Activated CD4-positive, alpha-beta T cell treated with anti-CD3 and anti-CD28 coated beads for 36 hours (primary cell): ENCODE data around the gene CD2. TPM values are rescaled to one million over a fixed set of nuclear protein-coding genes. Genes with fewer than 3 reads are reported as not detected.
"Not testable (repeated sequence)": the region's sequence is repeated elsewhere in the genome, so short reads cannot be mapped to it uniquely, and the experiment has no call there.

ENCODE experiments used
- ATAC-seq: fragments of 200-7000 bp; cut with Tn5 transposase; one replicate; pipeline ENCODE4 v1.10.0; 2021; ENCODE audit warnings: mild to moderate bottlenecking, moderate library complexity
- CTCF ChIA-PET: fragments of 350-600 bp; sonication (Branson Sonifier 250); formaldehyde crosslinking; loops from one replicate; lab custom pipeline; 2021; ENCODE audit warnings: antibody characterized with exemption; lab: Charles Lee
- POLR2A ChIA-PET: fragments of 350-600 bp; sonication (Branson Sonifier 250); formaldehyde crosslinking; loops from one replicate; lab custom pipeline; 2021; ENCODE audit warnings: antibody characterized with exemption, inconsistent platforms; lab: Charles Lee
- DNase-seq: peaks from one replicate; pipeline ENCODE4 v3.0.0-alpha.2; 2020
- H3K27ac Mint-ChIP-seq: one replicate; pipeline ENCODE4 v1.8.0; 2021; ENCODE audit warnings: mixed read lengths
- H3K27me3 Mint-ChIP-seq: one replicate; pipeline ENCODE4 v1.8.0; 2021; ENCODE audit warnings: mixed read lengths
- H3K36me3 Mint-ChIP-seq: one replicate; pipeline ENCODE4 v1.8.0; 2021; ENCODE audit warnings: low read depth, mixed read lengths
- H3K4me1 Mint-ChIP-seq: one replicate; pipeline ENCODE4 v1.8.0; 2021; ENCODE audit warnings: mixed read lengths
- H3K4me3 Mint-ChIP-seq: one replicate; pipeline ENCODE4 v1.8.0; 2021; ENCODE audit warnings: mild to moderate bottlenecking, moderate library complexity, mixed read lengths
- H3K9me3 Mint-ChIP-seq: one replicate; pipeline ENCODE4 v1.8.0; 2021; ENCODE audit warnings: low read depth, mixed read lengths
- intact Hi-C, 2 experiments: fragments of 100-400 bp; cut with DNase I in 1 of 2; cut with micrococcal nuclease in 1 of 2; formaldehyde crosslinking; loops; one replicate each; pipeline versions ENCODE4 v1.14.2 to v1.15.1; 2022 to 2024; cut with DNase I, micrococcal nuclease
- total RNA-seq, 2 experiments: library from RNA; stranded (reverse); gene quantifications; one replicate each; pipeline ENCODE4 v1.2.3, GENCODE V29; 2021

CD2 gene
- total RNA-seq, 2 experiments from 2014 or later: 287 to 291 TPM

DNA sequence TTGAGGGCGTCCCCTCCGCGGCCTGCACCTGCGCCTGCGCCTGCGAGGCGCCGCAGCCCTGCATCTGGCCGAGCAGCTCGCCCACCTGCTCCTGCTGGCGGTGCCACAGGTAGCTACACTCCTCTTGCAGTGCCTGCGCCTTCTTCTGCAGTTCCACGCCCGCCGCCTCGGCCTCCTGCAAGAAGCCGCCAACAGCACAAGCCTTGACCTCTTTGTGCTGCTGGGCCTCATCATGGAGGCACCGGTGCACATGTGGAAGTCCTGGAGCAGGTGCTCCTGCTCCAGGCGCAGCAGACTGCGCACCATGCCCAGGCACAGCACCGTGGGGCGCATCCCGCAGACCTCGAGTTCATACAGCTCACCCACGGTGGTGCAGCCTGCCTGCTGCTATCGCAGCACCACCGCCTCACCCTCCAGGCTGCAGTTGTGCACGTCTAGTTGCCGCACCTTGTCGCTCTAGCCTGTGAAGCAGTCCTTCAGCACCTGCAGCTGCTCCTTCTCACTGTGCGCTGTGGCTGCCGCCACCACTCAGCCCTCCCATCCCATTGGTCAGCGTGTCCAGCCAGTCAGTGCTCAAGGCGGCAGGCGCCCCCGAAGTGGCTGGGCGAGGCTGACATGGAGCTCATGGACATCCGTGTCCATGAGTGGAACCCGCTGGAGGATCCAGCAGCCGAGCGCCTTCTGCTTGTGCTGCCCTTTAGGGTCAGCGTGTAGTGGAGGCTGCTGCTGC lies 12.2 kb upstream of the CD2 start:
- peaks cover 39% of the 10 kb centered on the region for H3K4me1 Mint-ChIP-seq
- no peak for DNase-seq
- CTCF ChIA-PET: interaction anchor here (7.0 to 8.0 kb wide), 2 partner anchors 11 to 25 kb away, joined by 66 to 213 read pairs; partner anchors contain the start of gene CD2
- no peak overlapping the region for H3K4me3 Mint-ChIP-seq
- no peak for ATAC-seq
- POLR2A ChIA-PET: interaction anchor here (0.9 to 1.8 kb wide), 3 partner anchors 12 to 85 kb away, joined by 3 to 6 read pairs (median 5); partner anchors contain the start of gene CD2
- no peaks in the 10 kb centered on the region for H3K27me3 Mint-ChIP-seq
- intact Hi-C loops: no loop called here
- peaks cover 47% of the 10 kb centered on the region for H3K9me3 Mint-ChIP-seq
- H3K27ac Mint-ChIP-seq: no peak overlapping the region
- peaks cover 36% of the 10 kb centered on the region for H3K36me3 Mint-ChIP-seq

DNA sequence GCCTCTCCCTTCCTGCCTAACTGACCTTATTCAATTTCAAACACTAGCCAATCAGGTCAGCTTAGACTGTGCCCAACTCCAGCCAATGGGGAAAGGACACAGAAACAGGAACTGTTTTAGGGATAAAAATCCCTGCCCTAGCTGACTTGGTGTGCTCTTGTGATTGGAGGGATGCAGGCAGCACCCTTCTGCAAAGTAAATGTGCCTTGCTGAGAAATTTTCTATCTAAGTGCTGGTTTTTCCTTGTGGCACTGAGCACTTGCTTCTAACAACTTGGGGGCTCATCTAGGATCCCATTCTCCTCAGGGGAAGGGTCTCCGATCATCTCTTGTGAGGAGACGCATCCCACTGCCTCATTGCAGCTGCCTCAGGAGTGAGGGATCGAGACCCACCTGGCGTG lies 10.7 kb upstream of the CD2 start:
- intact Hi-C loops: no loop called here
- Mint-ChIP-seq H3K27ac (no peak overlapping the region), H3K9me3 (peaks cover 59% of the 10 kb centered on the region), H3K36me3 (peaks cover 48% of the 10 kb centered on the region), H3K4me1 (peaks cover 27% of the 10 kb centered on the region), H3K4me3 (no peak overlapping the region), H3K27me3 (no peaks in the 10 kb centered on the region)
- POLR2A ChIA-PET: no interaction called here
- DNase-seq: no peak
- CTCF ChIA-PET: interaction anchor here (8.0 kb wide), 1 partner anchor 10 kb away, joined by 66 read pairs; the partner anchor contains the start of gene CD2
- ATAC-seq: no peak

DNA sequence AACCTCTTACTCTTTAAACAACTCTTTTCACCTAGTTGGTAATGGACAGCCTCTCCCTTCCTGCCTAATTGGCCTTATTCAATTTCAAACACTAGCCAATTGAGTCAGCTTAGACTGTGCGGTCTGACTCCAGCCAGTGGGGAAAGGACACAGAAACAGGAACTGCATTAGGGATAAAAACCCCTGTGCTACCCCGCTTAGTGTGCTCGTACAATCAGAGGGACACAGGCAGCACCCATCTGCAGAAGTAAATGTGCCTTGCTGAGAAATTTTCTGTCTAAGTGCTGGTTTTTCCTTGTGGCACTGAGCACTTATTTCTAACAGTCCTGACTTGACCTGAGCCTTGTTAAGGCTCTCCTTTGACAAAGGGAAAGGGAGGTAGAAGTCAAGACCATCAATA lies 6.0 kb upstream of the CD2 start:
- ChIA-PET POLR2A (interaction anchor here (1.5 kb wide), 1 partner anchor 9 kb away, joined by 3 read pairs; no protein-coding TSS in a partner anchor), CTCF (interaction anchor here (0.7 to 1.9 kb wide), 4 partner anchors 10 to 70 kb away, joined by 3 to 7 read pairs (median 4); no protein-coding TSS in a partner anchor)
- intact Hi-C loops: no loop called here
- DNase-seq: no peak
- no peak for ATAC-seq
- H3K27ac Mint-ChIP-seq: no peak overlapping the region
- H3K9me3 Mint-ChIP-seq: peaks cover 57% of the 10 kb centered on the region
- H3K27me3 Mint-ChIP-seq: no peaks in the 10 kb centered on the region
- peaks cover 44% of the 10 kb centered on the region for H3K36me3 Mint-ChIP-seq
- peaks cover 29% of the 10 kb centered on the region for H3K4me1 Mint-ChIP-seq
- no peak overlapping the region for H3K4me3 Mint-ChIP-seq

DNA sequence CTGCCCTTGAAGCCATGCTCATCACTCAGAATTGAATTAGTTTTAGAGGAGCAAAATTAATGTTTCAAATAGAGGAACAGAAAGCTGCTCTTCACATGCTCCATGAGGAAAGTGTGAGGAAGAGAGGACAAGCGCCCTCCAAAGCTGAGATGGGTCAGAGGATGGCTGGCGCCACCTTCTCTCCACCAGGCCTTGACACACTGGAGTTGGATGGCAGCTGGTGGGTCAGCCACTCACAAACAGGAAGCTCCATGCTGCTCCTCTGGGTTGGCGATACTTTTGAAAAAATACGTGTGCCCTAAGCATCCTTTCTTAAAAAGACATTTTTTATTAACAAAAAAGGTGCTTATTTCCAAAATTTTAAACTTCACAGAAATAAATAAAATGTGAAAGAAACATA lies 3.1 kb upstream of the CD2 start:
- ChIA-PET CTCF (interaction anchor here (0.6 to 5.6 kb wide), 9 partner anchors 11 to 305 kb away, joined by 3 to 66 read pairs (median 5); no protein-coding TSS in a partner anchor), POLR2A (interaction anchor here (1.1 to 1.5 kb wide), 5 partner anchors 12 to 19 kb away, joined by 4 to 25 read pairs (median 9); no protein-coding TSS in a partner anchor)
- intact Hi-C loops: loop anchor here (2.0 to 10.0 kb wide), 2 partner anchors 16 to 854 kb away; partner anchors contain the start of gene TENT5C (in 1 of the 2)
- Mint-ChIP-seq H3K27ac (peak overlapping the region; percentile 93), H3K36me3 (peaks cover 53% of the 10 kb centered on the region), H3K9me3 (peaks cover 35% of the 10 kb centered on the region), H3K4me1 (peaks cover 37% of the 10 kb centered on the region), H3K4me3 (peak overlapping the region; percentile 70), H3K27me3 (no peaks in the 10 kb centered on the region)
- DNase-seq (peak; percentile 44), ATAC-seq (no peak)

DNA sequence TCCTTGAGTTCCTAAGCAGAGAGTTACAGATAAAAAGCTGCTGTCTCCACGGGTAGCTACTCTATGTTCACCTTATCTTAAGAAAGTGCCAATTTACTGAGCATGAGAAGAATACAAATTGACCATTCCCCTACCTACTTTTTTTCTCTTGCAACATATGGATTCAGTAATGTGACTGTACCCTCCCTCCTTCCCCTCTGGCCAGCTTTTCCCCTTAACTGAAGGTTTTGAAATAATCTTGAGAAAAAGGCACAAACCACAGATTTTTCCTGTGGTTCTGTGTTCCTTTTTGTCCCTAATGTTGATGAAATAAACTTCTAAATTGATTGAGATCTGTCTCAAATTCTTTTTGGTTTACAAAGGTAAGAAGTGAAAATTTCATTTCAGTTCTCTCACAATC lies 2.6 kb upstream of the CD2 start:
- no peak for DNase-seq
- H3K4me1 Mint-ChIP-seq: peaks cover 37% of the 10 kb centered on the region
- ChIA-PET POLR2A (interaction anchor here (1.1 to 1.5 kb wide), 5 partner anchors 11 to 18 kb away, joined by 4 to 25 read pairs (median 9); no protein-coding TSS in a partner anchor), CTCF (interaction anchor here (0.6 to 5.6 kb wide), 8 partner anchors 12 to 305 kb away, joined by 3 to 66 read pairs (median 6); no protein-coding TSS in a partner anchor)
- H3K27me3 Mint-ChIP-seq: no peaks in the 10 kb centered on the region
- peaks cover 32% of the 10 kb centered on the region for H3K9me3 Mint-ChIP-seq
- intact Hi-C loops: loop anchor here (2.0 to 10.0 kb wide), 2 partner anchors 15 to 853 kb away; partner anchors contain the start of gene TENT5C (in 1 of the 2)
- H3K36me3 Mint-ChIP-seq: peaks cover 56% of the 10 kb centered on the region
- peak overlapping the region; percentile 70 for H3K4me3 Mint-ChIP-seq
- H3K27ac Mint-ChIP-seq: peak overlapping the region; percentile 93
- no peak for ATAC-seq

DNA sequence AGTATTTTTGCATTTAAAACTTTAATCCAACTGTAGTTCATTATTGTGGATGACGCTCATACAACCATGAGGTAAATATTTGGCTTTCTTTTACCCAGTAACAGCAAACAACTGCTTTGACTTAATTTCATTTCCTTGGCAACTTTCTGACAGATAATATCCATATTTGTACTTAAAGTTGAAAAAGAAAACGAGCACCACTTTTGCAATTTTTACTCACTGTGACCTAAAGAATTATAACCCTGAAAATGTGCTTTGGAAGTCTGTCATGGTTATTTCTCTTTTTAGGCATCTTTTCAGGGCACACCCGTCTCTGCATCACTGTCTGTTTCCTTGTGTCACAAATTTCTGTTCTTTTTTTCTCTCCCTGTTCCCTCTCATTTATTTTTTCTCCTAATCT lies 918 bp upstream of the CD2 start:
- ChIA-PET POLR2A (interaction anchor here (1.2 to 8.0 kb wide), 6 partner anchors 11 to 307 kb away, joined by 3 to 137 read pairs (median 23); partner anchors contain the start of gene TTF2), CTCF (interaction anchor here (1.9 to 5.6 kb wide), 4 partner anchors 10 to 65 kb away, joined by 10 to 66 read pairs (median 28); no protein-coding TSS in a partner anchor)
- no peak for DNase-seq
- Mint-ChIP-seq H3K36me3 (peaks cover 60% of the 10 kb centered on the region), H3K27ac (peak overlapping the region; percentile 100), H3K27me3 (no peaks in the 10 kb centered on the region), H3K4me1 (peaks cover 37% of the 10 kb centered on the region), H3K9me3 (peaks cover 19% of the 10 kb centered on the region), H3K4me3 (peak overlapping the region; percentile 93)
- no peak for ATAC-seq
- intact Hi-C loops: loop anchor here in 1 of 2 experiments (10.0 kb wide), 1 partner anchor 851 kb away; the partner anchor contains the start of gene TENT5C

DNA sequence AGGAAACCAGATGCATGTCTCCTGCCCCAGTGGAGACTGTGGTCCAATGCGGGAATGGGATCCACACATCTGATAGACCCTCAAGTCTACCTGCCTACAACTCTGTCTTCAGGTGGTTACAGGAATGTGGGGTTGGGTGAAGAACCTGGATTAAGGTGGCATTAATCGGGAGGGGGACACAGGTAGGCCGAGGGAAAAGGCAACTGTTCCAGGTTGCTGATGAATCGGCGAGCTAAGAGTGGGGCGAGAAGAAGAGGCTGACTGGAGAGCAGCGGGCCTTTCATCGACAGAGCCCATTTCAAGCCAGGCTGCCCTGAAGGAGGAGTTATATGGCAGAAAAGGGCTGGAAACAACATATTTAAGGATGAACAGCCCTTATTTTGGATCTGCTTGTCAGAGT lies 836 bp downstream of the CD2 start:
- ChIA-PET CTCF (interaction anchor here (0.7 to 5.6 kb wide), 10 partner anchors 9 to 63 kb away, joined by 3 to 66 read pairs (median 10); no protein-coding TSS in a partner anchor), POLR2A (interaction anchor here (1.3 to 8.0 kb wide), 8 partner anchors 9 to 305 kb away, joined by 6 to 137 read pairs (median 23); partner anchors contain the start of gene TTF2)
- intact Hi-C loops: loop anchor here in 1 of 2 experiments (5.0 to 10.0 kb wide), 2 partner anchors 612 to 850 kb away; partner anchors contain the start of genes MAN1A2 and TENT5C
- Mint-ChIP-seq H3K4me1 (peaks cover 37% of the 10 kb centered on the region), H3K9me3 (peaks cover 5% of the 10 kb centered on the region), H3K27ac (peak overlapping the region; percentile 100), H3K36me3 (peaks cover 63% of the 10 kb centered on the region), H3K4me3 (peak overlapping the region; percentile 93), H3K27me3 (no peaks in the 10 kb centered on the region)
- no peak for ATAC-seq
- DNase-seq: no peak

DNA sequence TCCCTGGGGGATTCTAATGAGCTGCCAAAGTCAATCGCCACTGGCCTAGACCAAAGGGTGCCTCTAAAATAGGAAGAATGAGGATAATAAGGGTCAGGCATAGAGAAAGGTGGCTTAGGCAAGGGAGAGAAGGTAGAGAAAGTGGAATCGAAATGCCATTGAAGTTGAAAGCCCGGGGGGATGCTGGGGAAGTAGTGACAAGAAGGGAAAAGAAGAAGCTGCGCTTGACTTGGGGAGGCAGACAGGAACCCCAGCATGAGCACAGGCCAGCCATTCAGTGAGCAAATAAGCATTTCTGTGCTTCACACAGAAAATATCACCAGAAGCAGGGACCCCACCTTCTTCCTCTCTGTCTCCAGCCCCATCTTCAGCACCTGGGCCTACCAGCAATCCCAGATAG lies 1.5 kb downstream of the CD2 start:
- Mint-ChIP-seq H3K4me3 (peak overlapping the region; percentile 93), H3K27ac (peak overlapping the region; percentile 100), H3K36me3 (peaks cover 66% of the 10 kb centered on the region), H3K9me3 (peaks cover 2% of the 10 kb centered on the region), H3K27me3 (no peaks in the 10 kb centered on the region), H3K4me1 (peaks cover 39% of the 10 kb centered on the region)
- ATAC-seq (peak; percentile 1), DNase-seq (no peak)
- CTCF ChIA-PET: interaction anchor here (0.7 to 5.6 kb wide), 6 partner anchors 8 to 63 kb away, joined by 4 to 66 read pairs (median 10); no protein-coding TSS in a partner anchor
- POLR2A ChIA-PET: interaction anchor here (0.6 to 8.0 kb wide), 10 partner anchors 8 to 304 kb away, joined by 3 to 137 read pairs (median 18); partner anchors contain the start of gene TTF2
- intact Hi-C loops: loop anchor here in 1 of 2 experiments (5.0 to 10.0 kb wide), 2 partner anchors 612 to 849 kb away; partner anchors contain the start of genes MAN1A2 and TENT5C

DNA sequence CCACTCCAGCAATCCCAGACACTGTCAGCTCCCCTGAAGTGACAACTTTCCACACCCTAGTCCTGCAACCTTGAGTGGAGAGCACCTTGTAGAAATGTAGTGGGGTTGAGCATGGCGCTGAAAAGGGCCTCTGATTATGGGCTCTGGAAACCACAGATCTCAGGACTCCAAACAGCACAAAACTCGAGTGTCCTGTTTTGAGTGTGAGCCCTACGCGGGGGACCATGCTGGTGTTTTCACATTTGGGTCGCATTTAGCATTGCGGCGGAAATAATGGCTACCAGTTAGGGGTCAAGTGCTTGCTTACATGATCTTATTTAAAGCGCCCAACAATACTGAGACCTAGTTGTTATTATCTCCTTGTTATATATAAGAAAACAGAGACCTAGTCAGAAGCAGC lies 1.9 kb downstream of the CD2 start:
- H3K27me3 Mint-ChIP-seq, H3K9me3 Mint-ChIP-seq: not testable (repeated sequence)
- H3K4me1 Mint-ChIP-seq: peaks cover 39% of the 10 kb centered on the region
- peak overlapping the region; percentile 93 for H3K4me3 Mint-ChIP-seq
- H3K27ac Mint-ChIP-seq: peak overlapping the region; percentile 100
- ChIA-PET POLR2A (interaction anchor here (0.6 to 8.0 kb wide), 8 partner anchors 8 to 304 kb away, joined by 3 to 137 read pairs (median 23); partner anchors contain the start of gene TTF2), CTCF (interaction anchor here (1.3 to 5.6 kb wide), 3 partner anchors 8 to 18 kb away, joined by 3 to 45 read pairs (median 10); no protein-coding TSS in a partner anchor)
- peak; percentile 6 for ATAC-seq
- peaks cover 68% of the 10 kb centered on the region for H3K36me3 Mint-ChIP-seq
- peak; percentile 52 for DNase-seq
- intact Hi-C loops: loop anchor here in 1 of 2 experiments (5.0 to 10.0 kb wide), 2 partner anchors 611 to 849 kb away; partner anchors contain the start of genes MAN1A2 and TENT5C

DNA sequence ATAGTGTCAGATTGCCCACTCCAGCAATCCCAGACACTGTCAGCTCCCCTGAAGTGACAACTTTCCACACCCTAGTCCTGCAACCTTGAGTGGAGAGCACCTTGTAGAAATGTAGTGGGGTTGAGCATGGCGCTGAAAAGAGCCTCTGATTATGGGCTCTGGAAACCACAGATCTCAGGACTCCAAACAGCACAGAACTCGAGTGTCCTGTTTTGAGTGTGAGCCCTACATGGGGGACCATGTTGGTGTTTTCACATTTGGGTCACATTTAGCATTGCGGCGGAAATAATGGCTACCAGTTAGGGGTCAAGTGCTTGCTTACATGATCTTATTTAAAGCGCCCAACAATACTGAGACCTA lies 4.2 kb downstream of the CD2 start:
- H3K4me1 Mint-ChIP-seq: peaks cover 43% of the 10 kb centered on the region
- H3K4me3 Mint-ChIP-seq: peak overlapping the region; percentile 93
- not testable (repeated sequence) for ATAC-seq, H3K9me3 Mint-ChIP-seq, H3K27me3 Mint-ChIP-seq
- ChIA-PET CTCF (interaction anchor here (1.6 to 2.1 kb wide), 2 partner anchors 11 to 20 kb away, joined by 6 to 9 read pairs; no protein-coding TSS in a partner anchor), POLR2A (interaction anchor here (1.1 to 8.0 kb wide), 3 partner anchors 11 to 300 kb away, joined by 3 to 137 read pairs (median 13); no protein-coding TSS in a partner anchor)
- DNase-seq: peak; percentile 41
- H3K27ac Mint-ChIP-seq: peak overlapping the region; percentile 100
- intact Hi-C loops: loop anchor here in 1 of 2 experiments (5.0 to 10.0 kb wide), 2 partner anchors 609 to 846 kb away; partner anchors contain the start of genes MAN1A2 and TENT5C
- H3K36me3 Mint-ChIP-seq: peaks cover 90% of the 10 kb centered on the region
